Stimulated activated CD8-positive, alpha-beta memory T cell treated with anti-CD3 and anti-CD28 coated beads, Interleukin-15, amount 100 ng/mL, for 4 hours (primary cell): ENCODE measurements around the gene SLC16A13.

Experiments
- DNase-seq, 2 donors: peaks; one replicate each; pipeline ENCODE4 v3.0.0-alpha.2; 2020; ENCODE audit warnings: low read depth in 2 of 2

Gene SLC16A13

DNA sequence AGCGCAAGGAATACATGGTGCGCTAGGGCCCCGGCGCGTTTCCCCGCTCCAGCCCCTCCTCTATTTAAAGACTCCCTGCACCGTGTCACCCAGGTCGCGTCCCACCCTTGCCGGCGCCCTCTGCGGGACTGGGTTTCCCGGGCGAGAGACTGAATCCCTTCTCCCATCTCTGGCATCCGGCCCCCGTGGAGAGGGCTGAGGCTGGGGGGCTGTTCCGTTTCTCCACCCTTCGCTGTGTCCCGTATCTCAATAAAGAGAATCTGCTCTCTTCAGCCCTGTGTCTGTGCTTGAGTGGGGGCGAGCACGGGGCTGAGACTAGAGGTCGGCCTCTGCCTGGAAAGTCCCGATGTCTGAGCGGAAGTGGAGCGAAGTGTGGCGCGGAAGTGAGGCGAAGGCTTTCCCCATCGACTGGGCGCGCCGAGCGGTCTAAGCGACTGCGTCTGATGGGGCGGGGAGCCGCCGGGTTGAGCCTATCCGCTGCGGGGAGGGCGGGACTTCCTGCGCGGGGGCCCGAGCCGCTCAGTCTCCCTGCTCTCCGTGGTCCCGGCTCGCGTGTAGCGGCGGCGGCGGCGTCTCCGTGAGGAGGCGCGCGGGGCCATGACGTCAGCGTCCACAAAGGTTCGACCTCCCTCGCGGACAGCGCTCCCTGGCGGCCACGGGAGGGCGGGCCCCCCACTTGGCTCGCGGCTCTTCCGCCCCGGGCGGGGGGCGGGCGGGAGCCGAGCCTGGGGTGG, 21.4 kb upstream of the SLC16A13 start:
- DNase-seq = peak; percentile 95 to 97

DNA sequence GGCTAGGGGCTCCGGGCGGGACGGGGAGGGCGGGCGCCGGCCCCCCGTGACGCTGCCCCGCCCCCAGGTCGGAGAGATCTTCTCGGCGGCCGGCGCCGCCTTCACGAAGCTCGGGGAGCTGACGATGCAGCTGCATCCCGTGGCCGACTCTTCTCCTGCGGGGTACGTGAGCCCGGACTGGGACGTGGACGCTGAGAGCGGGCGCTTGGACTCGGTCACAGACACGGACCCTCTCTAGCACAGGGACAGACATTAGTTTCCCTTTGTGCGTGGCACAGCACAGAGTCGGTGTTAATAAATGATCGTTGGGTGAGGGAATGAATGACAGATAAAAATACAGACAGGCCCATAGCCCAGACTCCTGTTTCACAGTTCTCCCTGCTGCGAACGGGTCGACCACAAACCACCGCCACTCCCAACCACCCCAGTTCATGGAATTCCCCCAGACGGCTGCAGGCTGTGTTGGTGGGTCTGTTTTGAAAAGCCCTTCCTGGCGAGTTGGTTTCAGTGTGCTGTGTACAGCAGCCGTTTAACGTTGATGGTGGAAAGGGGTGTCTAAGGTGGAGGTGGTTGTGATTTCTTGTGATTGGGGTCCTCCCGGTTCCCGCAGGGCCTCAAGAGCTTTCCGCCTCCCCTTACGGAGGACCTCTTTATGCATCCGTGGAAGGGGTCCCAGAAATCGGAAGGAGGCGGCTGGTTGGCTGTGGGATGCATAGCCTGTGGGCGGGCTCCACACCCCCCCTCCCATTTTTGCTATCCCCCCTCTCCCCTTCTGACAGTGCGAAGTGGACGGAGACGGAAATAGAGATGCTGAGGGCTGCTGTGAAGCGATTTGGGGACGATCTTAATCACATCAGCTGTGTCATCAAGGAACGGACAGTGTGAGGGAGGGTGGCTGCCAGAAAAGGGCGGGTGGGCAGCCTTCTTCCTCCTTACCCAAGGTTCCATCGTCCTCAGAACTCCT, 20.5 kb upstream of the SLC16A13 start:
- peak; percentile 67 to 71 for DNase-seq

GRCh38 chr17:7016418-7016817, 19.4 kb upstream of the SLC16A13 start:
- DNase-seq = no peak

- no peak for DNase-seq
Measured at GRCh38 chr17:7016886-7017826, 18.7 kb upstream of the SLC16A13 start.

- DNase-seq = no peak
Measured at GRCh38 chr17:7017827-7018200, 18.0 kb upstream of the SLC16A13 start.

GRCh38 chr17:7018331-7018964, 17.4 kb upstream of the SLC16A13 start:
- no peak for DNase-seq

DNA sequence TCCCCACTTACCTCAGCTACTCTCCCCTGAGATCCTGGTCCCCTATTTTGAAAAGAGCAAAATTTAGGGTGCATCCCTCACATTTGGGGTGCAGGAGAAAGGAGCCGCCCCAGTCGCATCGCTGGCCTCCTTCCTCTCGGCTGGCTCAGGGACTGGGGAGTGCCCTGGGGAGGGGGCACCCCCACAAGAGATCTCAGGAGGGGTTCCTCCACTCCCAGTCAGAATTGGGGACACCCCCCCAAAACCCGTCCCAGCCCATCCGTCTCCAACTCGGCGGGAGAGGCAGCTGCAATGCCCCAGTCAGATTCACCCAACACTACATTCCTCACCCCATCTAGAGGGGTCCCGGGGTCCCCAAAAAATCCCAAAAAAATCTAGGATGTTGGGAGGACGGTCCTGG, 16.4 kb upstream of the SLC16A13 start:
- DNase-seq = no peak

DNA sequence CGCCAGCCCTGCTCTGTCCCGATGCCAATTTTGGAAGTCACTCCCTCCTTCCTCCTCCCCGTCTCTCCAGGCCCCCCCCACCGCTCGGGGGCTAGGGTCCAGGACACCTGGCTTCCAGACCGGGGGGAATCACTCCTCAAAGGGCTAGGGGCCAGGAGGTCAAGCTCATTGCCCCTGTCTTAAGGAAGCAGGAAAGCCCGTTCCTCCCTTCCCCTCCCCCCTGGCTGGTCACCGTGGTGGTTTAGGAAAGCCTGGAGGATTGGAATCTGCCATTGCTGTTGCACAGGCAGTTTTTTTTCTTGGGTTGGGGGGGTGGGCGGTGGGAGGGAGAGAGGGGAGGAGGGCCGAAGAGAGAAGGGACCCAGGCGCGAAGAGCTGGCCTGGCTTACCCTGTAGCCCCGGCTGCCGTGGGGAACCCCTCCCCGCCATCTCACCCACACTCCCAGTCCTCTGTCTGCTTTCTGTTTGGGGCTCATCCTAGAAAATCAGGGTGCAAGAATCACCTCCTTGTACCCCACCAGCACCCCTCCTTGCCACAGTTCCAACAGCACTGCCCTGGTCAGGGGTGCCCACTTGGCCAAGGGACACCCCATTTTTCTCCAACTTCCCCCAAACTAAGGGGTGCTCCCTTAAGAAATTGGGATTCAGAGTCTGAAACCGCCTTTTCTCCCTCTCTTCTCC, 15.8 kb upstream of the SLC16A13 start:
- DNase-seq = no peak

- no peak for DNase-seq
Measured at GRCh38 chr17:7020894-7021664, 14.7 kb upstream of the SLC16A13 start.

DNA sequence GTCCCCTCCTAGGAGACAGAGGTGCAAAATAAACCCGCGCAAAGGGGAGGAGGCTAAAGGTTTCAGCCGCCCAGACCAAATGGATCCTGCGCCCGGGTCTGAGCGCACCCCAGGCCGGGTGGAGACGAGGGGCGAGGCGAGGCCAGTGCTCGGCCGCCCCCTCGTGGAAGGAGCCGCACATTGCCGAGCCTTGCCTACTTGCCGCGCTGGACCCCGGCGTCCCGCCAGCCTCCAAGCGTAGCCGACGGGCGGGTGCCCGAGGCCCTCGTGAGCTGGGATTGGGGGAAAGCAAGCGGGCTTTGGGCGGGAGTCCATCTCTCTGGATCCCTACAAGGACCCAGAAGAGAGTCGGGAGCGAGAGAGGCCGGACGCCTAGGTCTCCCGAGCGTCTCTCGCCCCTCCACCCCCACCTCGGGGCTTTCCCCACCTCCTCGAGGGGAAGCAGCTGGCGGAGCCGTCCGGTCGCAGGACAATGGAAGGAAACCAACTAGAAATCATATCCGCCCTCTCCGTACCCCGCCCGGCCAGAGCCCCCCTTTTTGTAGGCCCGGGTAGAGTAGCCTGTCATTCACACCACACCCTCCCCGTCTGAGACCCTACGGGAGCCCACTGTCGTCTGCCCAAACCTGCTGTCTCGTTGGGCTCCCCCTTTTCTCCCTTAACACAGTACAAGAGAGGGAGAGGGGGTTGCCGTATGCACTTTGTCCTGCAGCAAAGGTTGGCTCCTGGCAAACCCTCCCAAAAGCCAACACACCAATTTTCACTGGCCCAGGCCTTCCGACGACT, 13.6 kb upstream of the SLC16A13 start:
- peak; percentile 34 to 63 for DNase-seq

- DNase-seq = no peak
Measured at GRCh38 chr17:7022781-7023571, 12.8 kb upstream of the SLC16A13 start, which contains the start of gene BCL6B. Gene BCL6B, plus strand, starts transcription at chr17:7023050. Its CDS starts 622 bp downstream, at chr17:7023672.

- DNase-seq = peak; percentile 86 to 88
Measured at GRCh38 chr17:7023576-7024401, 12.0 kb upstream of the SLC16A13 start.

GRCh38 chr17:7024402-7024785, 11.4 kb upstream of the SLC16A13 start:
- no peak for DNase-seq

GRCh38 chr17:7025245-7025644, 10.6 kb upstream of the SLC16A13 start:
- DNase-seq = no peak

- no peak for DNase-seq
Measured at GRCh38 chr17:7026471-7027115, 9.2 kb upstream of the SLC16A13 start.

DNA sequence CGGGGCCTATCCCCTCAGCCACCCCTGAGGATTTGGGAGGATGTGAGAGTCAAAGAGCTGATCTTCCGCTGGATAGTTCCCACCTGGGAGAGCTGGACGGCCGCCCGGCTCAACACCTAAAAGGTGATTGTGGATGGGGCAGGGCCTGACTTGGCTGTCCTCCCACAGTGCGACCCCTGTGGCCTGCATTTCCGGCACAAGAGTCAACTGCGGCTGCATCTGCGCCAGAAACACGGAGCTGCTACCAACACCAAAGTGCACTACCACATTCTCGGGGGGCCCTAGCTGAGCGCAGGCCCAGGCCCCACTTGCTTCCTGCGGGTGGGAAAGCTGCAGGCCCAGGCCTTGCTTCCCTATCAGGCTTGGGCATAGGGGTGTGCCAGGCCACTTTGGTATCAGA, 8.5 kb upstream of the SLC16A13 start:
- no peak for DNase-seq

GRCh38 chr17:7029096-7029495, 6.7 kb upstream of the SLC16A13 start:
- DNase-seq = no peak
